GM23248 (cell line): ENCODE results near the gene CAMK1D. TPM values are rescaled to one million over a fixed set of nuclear protein-coding genes. Genes with fewer than 3 reads are reported as not detected.

Experiments used
- DNase-seq: peaks from one replicate; pipeline ENCODE4 v3.0.0-alpha.2; 2015
- H2AFZ ChIP-seq: fragments of 200-600 bp; sonication (generic); 2 replicates; pipeline ENCODE4 v1.6.1; 2016; ENCODE audit warnings: antibody characterized with exemption
- H3F3A ChIP-seq: fragments of 200-600 bp; sonication (generic); 2 replicates; pipeline ENCODE4 v1.6.1; 2016; ENCODE audit warnings: mild to moderate bottlenecking, antibody characterized with exemption, mixed run types; ENCODE audit not compliant: insufficient read depth
- H3K27ac ChIP-seq: fragments of 200-600 bp; sonication (generic); 2 replicates; pipeline ENCODE4 v1.5.1; 2016; ENCODE audit warnings: mild to moderate bottlenecking
- H3K27me3 ChIP-seq: fragments of 200-600 bp; sonication (generic); replicated peaks from 2 replicates; pipeline ENCODE4 v1.6.1; 2016; ENCODE audit warnings: mild to moderate bottlenecking; ENCODE audit not compliant: insufficient read depth
- H3K36me3 ChIP-seq: fragments of 200-600 bp; sonication (generic); 2 replicates; pipeline ENCODE4 v1.6.1; 2016; ENCODE audit warnings: low read depth, mild to moderate bottlenecking
- H3K4me1 ChIP-seq: fragments of 200-600 bp; sonication (generic); 2 replicates; pipeline ENCODE4 v1.6.1; 2016; ENCODE audit warnings: mild to moderate bottlenecking; ENCODE audit not compliant: insufficient read depth
- H3K4me2 ChIP-seq: fragments of 200-600 bp; sonication (generic); one replicate; pipeline ENCODE4 v1.6.1; 2016; ENCODE audit warnings: mild to moderate bottlenecking; ENCODE audit not compliant: unreplicated experiment
- H3K4me3 ChIP-seq: fragments of 200-600 bp; sonication (generic); 2 replicates; pipeline ENCODE4 v1.5.1; 2016; ENCODE audit warnings: mild to moderate bottlenecking
- H3K79me2 ChIP-seq: fragments of 200-600 bp; sonication (generic); 2 replicates; pipeline ENCODE4 v1.6.1; 2016; ENCODE audit warnings: mild to moderate bottlenecking; ENCODE audit not compliant: insufficient read depth
- H3K9ac ChIP-seq: fragments of 200-600 bp; sonication (generic); 2 replicates; pipeline ENCODE4 v1.6.1; 2016; ENCODE audit warnings: mild to moderate bottlenecking
- H3K9me2 ChIP-seq: fragments of 200-600 bp; sonication (generic); 2 replicates; pipeline ENCODE4 v1.6.1; 2016; ENCODE audit warnings: mixed run types, mild to moderate bottlenecking, moderate library complexity; ENCODE audit not compliant: insufficient read depth
- H3K9me3 ChIP-seq: fragments of 200-600 bp; sonication (generic); one replicate; pipeline ENCODE4 v1.6.1; 2017; ENCODE audit warnings: low read depth
- H4K20me1 ChIP-seq: fragments of 200-600 bp; sonication (generic); 2 replicates; pipeline ENCODE4 v1.6.0; 2016; ENCODE audit not compliant: insufficient read depth
- EZH2 ChIP-seq: fragments of 200-600 bp; sonication (generic); IDR thresholded peaks from 2 replicates; pipeline ENCODE4 v1.6.1; 2018; ENCODE audit warnings: antibody characterized with exemption, mild to moderate bottlenecking; ENCODE audit not compliant: insufficient read depth, poor library complexity, severe bottlenecking
- EZH2phosphoT487 ChIP-seq: fragments of 200-600 bp; sonication (generic); IDR thresholded peaks from 2 replicates; pipeline ENCODE4 v1.6.1; 2018; ENCODE audit warnings: antibody characterized with exemption, moderate library complexity, mild to moderate bottlenecking, low read depth; ENCODE audit not compliant: insufficient read depth
- WGBS, 2 experiments: methylation state at CpG; one replicate each; pipeline ENCODE4 v1.1.6; 2015 to 2017; ENCODE audit warnings: low lambda C conversion rate in 2 of 2, low coverage in 1 of 2; ENCODE audit errors: missing lambda C conversion rate in 2 of 2; 5-methylcytosine and 5-hydroxymethylcytosine counted together
- in situ Hi-C: fragments of 300-500 bp; cut with MboI; formaldehyde crosslinking; loops from 2 replicates; pipeline ENCODE4 v1.15.0; 2020
- polyA plus RNA-seq: library from polyadenylated mRNA; unstranded; fragments of >200 nt; fragmentation: Nextera tagmentation; extraction: Ambion mirVana; gene quantifications from 2 replicates; pipeline ENCODE4 v1.2.1, GENCODE V29; 2016
- total RNA-seq: library from RNA; depleted of rRNA; stranded (reverse); fragments of >200 nt; shearing (Covaris generic); gene quantifications from 2 replicates; pipeline ENCODE4 v1.2.3, GENCODE V29; 2014

Gene CAMK1D
- total and polyA plus RNA-seq, 2 experiments from 2014 or later: 0.22 to 0.55 TPM

- Histone ChIP-seq H3K4me1 (no peaks in the 10 kb centered on the region), H3K27me3 (no peaks in the 10 kb centered on the region), H3K36me3 (no peaks in the 10 kb centered on the region), H3K27ac (no peak overlapping the region), H3F3A (no peaks in the 10 kb centered on the region), H3K9me3 (no peaks in the 10 kb centered on the region), H3K9me2 (no peaks in the 10 kb centered on the region), H3K4me3 (no peak overlapping the region), H2AFZ (no peak overlapping the region), H3K9ac (no peak overlapping the region), H3K79me2 (no peaks in the 10 kb centered on the region), H3K4me2 (no peak overlapping the region), H4K20me1 (no peaks in the 10 kb centered on the region)
- no peak for DNase-seq
- no peak for TF ChIP-seq EZH2phosphoT487
- TF ChIP-seq EZH2: no peak
- in situ Hi-C loops: no loop called here
These were observed 186.3 kb downstream of the CAMK1D start for GRCh38 chr10:12535656-12536055.

- Histone ChIP-seq H3K9ac (no peak overlapping the region), H3K4me3 (no peak overlapping the region), H3F3A (no peaks in the 10 kb centered on the region), H2AFZ (no peak overlapping the region), H3K4me2 (no peak overlapping the region), H3K79me2 (no peaks in the 10 kb centered on the region), H3K9me3 (no peaks in the 10 kb centered on the region), H3K4me1 (no peaks in the 10 kb centered on the region), H3K36me3 (no peaks in the 10 kb centered on the region), H3K27me3 (no peaks in the 10 kb centered on the region), H3K27ac (no peak overlapping the region), H4K20me1 (no peaks in the 10 kb centered on the region), H3K9me2 (no peaks in the 10 kb centered on the region)
- no peak for TF ChIP-seq EZH2
- TF ChIP-seq EZH2phosphoT487: no peak
- WGBS, 2 experiments: 55 to 59% methylated on average over 8 to 9 of the region's 9 CpGs
- DNase-seq: no peak
- in situ Hi-C loops: no loop called here
These were observed 189.2 kb downstream of the CAMK1D start for GRCh38 chr10:12538491-12538995.

- Histone ChIP-seq H3K4me2 (no peak overlapping the region), H3K27ac (no peak overlapping the region), H3K79me2 (no peaks in the 10 kb centered on the region), H3K36me3 (no peaks in the 10 kb centered on the region), H3K9me3 (no peaks in the 10 kb centered on the region), H3F3A (no peaks in the 10 kb centered on the region), H2AFZ (no peak overlapping the region), H3K9ac (no peak overlapping the region), H3K4me3 (no peak overlapping the region), H3K27me3 (no peaks in the 10 kb centered on the region), H3K9me2 (no peaks in the 10 kb centered on the region), H3K4me1 (no peaks in the 10 kb centered on the region), H4K20me1 (no peaks in the 10 kb centered on the region)
- in situ Hi-C loops: no loop called here
- no peak for TF ChIP-seq EZH2phosphoT487
- no peak for TF ChIP-seq EZH2
- no peak for DNase-seq
- 40 to 45% methylated on average over 7 of the region's 7 CpGs for WGBS, 2 experiments
These were observed 190.2 kb downstream of the CAMK1D start for GRCh38 chr10:12539350-12540164.

GRCh38 chr10:12540341-12540781, 191.0 kb downstream of the CAMK1D start:
- Histone ChIP-seq H3K4me2 (no peak overlapping the region), H3K9ac (no peak overlapping the region), H3K9me3 (no peaks in the 10 kb centered on the region), H3K4me1 (no peaks in the 10 kb centered on the region), H3K79me2 (no peaks in the 10 kb centered on the region), H3K27ac (no peak overlapping the region), H3K4me3 (no peak overlapping the region), H3F3A (no peaks in the 10 kb centered on the region), H3K27me3 (no peaks in the 10 kb centered on the region), H2AFZ (no peak overlapping the region), H3K36me3 (no peaks in the 10 kb centered on the region), H3K9me2 (no peaks in the 10 kb centered on the region), H4K20me1 (no peaks in the 10 kb centered on the region)
- DNase-seq: peak; percentile 5
- WGBS, 2 experiments: 30 to 39% methylated on average over 4 of the region's 4 CpGs
- TF ChIP-seq EZH2 (no peak), EZH2phosphoT487 (no peak)
- in situ Hi-C loops: no loop called here
